ENCODE data around the gene TEF.

The TEF gene

GRCh38 chr22:41354979-41355378 is 26.8 kb upstream of the TEF start:
- DNase-seq, result no peak

GRCh38 chr22:41355895-41356294 is 25.8 kb upstream of the TEF start:
- DNase-seq, result no peak

DNA sequence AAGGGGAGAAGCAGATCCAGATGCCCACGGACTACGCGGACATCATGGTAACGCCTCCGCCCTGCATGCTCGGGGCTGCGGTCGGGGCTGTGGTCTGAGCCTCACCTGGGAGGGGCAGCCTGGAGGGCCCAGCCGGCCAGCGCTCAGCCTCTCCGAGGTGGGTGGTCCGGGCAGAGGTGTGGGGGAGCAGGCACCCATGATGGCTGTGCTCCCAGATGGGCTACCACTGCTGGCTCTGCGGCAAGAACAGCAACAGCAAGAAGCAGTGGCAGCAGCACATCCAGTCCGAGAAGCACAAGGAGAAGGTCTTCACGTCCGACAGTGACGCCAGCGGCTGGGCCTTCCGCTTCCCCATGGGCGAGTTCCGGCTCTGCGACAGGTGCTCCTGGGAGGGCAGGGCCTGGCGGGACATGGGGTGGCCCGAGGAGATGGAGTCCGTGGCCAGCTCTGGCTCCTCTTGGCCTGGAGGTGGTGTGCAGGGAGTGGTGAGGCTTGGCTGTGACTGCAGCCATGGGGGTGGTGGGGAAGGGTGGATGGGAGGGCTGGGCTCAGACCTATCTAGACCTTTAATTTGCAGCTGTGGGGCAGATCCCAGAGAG is 25.2 kb upstream of the TEF start:
- DNase-seq, result no peak

GRCh38 chr22:41357191-41357590 is 24.6 kb upstream of the TEF start:
- no peak for DNase-seq

- no peak for DNase-seq
Measured at GRCh38 chr22:41358927-41359326, 22.8 kb upstream of the TEF start.

GRCh38 chr22:41359376-41359775 is 22.4 kb upstream of the TEF start:
- DNase-seq, result no peak

GRCh38 chr22:41360126-41360525 is 21.6 kb upstream of the TEF start:
- DNase-seq, result no peak

GRCh38 chr22:41361716-41362310 is 19.9 kb upstream of the TEF start:
- no peak for DNase-seq

DNA sequence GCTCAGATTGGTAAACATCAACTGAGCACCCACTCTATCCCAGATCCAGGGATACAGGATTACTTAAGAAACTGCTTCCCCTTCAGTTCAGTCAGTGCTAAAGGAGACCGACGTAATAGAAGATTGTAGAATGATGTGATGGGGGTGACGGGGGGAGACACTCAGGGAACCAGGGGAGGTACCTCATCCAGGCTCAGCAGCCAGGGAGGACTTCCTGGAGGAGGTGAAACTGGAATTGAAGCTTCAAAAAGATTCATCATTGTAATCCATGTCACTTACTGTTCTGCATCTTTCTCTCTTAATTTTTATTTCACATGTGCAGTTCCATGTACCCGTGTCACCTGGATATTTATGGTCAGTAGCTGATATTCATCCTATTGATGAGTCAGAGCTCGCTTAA is 19.1 kb upstream of the TEF start:
- DNase-seq, result no peak

GRCh38 chr22:41364233-41364632 is 17.5 kb upstream of the TEF start:
- no peak for DNase-seq

DNA sequence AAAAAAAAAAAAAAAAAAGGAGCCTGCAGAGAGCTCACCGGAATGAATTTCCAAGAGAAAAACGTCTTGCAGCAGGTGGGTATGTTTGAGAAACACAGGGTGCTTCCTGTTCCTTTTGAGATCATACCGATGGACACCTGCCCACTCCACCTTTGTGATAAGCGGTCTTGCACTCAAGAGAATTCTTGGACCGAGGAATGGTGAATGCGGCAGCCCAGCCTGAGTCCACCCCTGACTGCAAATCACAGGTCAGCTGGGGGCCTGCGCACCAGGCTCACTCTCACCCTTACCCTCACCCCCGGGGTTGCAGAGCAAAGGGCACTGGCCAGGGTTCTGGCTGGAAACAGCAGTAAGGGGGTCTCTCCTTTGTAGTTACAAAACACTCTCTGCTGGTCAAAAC is 16.8 kb upstream of the TEF start:
- DNase-seq, result no peak

DNA sequence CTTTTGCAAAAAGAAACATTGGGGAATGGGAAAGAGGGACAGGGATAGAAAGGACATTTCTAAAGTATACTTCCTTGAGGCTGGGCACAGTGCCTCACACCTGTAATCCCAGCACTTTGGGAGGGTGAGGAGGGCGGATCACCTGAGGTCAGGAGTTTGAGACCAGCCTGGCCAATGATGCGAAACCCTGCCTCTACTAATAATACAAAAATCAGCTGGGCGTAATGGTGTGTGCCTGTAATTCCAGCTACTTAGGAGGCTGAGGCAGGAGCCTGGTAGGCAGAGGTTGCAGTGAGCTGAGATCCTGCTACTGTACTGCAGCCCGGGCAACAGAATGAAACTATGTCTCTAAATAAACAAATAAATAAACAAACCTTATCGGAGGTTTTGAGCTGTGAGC is 16.3 kb upstream of the TEF start:
- no peak for DNase-seq

DNA sequence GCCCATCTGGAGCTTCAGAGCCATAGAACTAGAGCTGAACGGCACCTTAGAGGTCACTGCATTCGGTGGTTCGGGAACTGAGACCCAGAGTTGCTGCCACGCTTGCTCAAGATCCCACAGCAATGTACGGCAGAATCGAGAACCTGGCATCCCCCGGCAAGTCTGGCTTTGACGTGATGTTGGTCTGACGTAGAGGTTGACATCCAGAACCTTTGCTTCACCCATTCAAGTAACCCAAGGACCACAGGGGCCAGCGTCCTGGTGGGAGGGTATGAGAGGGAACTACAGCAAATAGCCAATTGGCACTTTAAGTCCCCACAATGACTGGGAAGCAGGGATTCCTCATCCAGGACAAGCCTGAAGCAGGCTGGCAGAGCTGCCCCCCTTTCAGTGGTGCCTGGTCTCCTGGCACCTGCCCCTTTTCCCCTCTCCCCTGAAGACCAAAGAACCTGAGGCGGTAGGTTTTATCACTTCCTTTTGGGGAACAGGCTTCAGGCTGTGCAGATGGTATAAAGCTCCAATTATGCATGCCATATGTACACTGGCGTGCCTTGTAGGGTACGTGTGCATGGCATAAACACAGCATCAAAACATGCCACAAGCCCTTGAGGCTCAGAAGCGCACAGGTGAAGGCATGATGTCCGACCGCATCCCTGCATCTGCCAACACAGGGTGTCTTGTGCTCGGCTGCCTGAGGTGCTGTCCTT is 15.3 kb upstream of the TEF start:
- DNase-seq, result no peak

- no peak for DNase-seq
Measured at GRCh38 chr22:41367039-41367679, 14.6 kb upstream of the TEF start.

DNA sequence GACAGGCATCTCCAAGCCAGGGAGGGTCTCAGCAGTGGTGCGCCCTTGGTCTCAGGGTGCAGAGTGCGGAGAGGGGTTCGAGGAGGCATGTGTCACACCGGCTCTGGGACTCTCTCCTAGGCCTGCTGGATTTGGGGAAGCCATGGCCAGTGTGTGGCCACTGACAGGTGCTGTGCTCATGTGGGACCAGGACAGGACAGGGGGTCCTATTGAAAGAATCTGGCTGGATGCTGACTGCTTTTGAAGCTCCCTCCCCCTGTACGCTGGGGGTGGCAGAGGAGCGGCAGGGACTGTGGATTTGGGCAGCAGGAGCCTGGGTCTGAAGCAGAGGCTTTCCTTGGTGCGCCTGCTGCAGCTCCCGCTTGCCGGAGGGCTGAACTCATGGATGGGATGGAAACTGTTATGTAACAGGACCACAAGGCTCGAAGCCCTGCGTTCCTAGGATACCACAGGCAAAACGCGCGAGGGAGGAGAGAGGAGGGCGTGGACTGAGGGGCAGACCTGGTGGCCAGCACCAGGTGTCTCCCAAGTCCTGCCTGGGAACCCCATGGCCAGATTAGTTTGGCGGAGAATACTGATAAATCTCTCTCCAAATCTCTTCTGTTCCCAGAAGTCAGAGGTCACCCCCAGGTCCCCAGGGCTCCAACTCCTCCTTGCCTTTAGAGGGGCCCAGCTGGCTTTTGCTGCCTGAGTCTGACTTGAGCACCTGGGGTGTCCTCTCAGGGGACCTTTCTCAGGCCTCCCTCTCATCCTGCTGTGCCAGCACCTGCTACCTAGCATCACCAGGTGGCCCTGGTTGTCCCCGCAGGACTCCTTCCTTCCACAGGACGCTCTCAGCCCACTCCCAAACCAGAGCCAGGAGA is 13.8 kb upstream of the TEF start:
- no peak for DNase-seq

DNA sequence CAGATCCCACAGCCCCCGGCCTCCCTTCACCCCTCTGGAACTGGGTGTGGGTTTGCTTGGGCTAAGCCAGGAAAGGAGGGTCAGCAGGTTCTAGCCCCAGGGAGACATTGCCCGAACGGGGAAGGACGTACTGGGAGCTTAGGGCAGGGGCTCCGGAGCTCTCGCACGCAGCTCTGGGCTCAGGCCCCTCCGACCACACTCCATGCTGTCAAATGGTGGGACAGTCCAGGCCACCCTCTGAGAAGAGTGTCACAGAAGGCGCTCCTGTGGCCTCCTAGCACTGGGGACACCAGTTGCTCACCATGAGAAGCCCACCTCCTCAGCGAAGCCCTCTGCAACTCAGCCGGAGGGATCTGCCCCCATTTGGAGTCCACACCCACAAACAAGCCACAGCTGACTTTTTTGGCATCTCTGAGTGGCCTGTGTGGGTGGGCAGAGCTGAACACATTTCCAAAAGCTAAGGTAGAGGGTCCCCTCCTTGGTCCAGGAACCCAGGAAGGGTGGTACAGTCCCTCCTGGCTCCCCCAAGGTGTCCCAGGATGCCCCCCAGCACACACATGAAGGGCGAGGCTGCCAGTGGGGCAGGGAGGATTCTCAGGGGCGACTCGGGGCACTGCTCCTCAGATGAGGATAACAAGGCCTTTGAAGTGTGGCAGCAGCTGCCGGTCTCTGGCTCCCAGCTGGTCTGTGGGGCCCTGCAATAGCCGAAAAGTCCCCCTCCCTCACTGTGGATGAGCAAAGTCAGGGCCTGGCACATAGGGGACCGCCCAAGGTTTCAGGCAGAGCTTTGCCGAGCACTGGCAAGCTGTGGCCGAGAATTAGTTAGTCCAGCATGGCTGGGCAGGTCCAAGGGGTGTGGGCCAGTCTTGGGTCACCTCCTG is 13.0 kb upstream of the TEF start:
- no peak for DNase-seq

DNA sequence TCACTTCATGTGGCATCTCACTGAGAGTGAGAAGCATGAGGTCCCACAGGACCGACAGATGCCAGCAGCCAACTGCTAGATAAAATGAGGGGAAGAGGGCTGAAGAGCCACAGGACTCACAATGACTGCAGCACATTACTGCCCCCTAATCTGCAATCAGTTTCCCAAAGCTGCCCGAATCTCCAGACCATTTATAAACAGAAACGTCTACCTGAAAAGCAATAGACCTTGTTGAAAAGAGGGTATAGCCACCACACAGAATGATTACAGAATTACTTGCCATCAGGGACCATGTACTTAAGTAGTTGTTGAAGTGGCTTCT is 12.4 kb upstream of the TEF start:
- DNase-seq, result no peak

DNA sequence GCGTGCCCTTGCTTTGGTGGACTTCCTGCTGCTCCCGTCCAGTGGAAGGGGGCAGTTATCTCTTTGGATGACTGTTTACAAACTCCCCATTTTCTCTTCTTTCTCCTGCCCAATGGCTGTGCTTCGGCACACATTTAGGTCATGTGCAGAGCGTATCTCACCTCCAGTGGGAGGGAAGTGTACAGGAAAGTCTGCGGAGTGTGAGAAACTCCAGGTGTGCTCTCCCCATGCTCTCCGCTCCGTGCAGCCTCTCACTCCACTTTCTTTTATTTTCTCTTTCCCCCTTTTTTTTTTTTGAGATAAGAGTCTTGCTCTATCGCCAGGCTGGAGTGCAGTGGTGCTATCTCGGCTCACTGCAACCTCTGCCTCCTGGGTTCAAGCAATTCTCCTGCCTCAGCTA is 11.9 kb upstream of the TEF start:
- no peak for DNase-seq

- no peak for DNase-seq
Measured at GRCh38 chr22:41377846-41378245, 3.9 kb upstream of the TEF start.

GRCh38 chr22:41380993-41381328 is 781 bp upstream of the TEF start:
- peak; percentile 5 for DNase-seq

GRCh38 chr22:41382098-41382578 is 396 bp downstream of the TEF start:
- peak; percentile 52 for DNase-seq

DNA sequence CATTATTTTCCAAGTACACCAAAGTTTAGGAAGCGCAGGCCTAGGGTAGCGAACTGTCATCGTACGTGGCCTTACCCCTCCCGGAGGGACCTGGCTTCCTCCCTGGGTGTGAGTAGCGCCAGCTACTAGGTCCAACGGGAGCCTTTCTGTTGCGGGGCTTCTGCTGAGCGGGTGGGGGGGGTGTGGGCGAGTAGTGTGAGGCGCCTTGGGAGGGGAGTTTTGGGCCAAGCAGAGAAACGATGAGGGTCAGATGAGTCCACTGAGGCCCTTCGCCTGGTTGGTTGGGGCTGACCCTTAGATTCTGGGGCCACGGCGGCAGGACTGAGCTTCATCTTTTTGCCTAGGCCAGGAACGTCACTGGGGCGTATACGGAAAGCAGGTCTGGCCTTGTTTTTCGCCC is 868 bp downstream of the TEF start:
- no peak for DNase-seq

Data from activated CD4-positive, alpha-beta T cell treated with anti-CD3 and anti-CD28 coated beads, Interleukin-10, Interleukin-2, amounts not matched to agents 100 ng/mL and 50 ng/mL, durations not matched to agents 16 hours and 8 hours (primary cell).